Embryonic facial prominence (tissue), 1 donor: ENCODE data around the gene PARP14.
"Not testable (repeated sequence)": the region's sequence is repeated elsewhere in the genome, so short reads cannot be mapped to it uniquely, and the experiment has no call there.

ENCODE experiments used
- DNase-seq: peaks from one replicate; pipeline ENCODE4 v3.0.0-alpha.2; 2016; ENCODE audit errors: extremely low spot score

The PARP14 gene

DNA sequence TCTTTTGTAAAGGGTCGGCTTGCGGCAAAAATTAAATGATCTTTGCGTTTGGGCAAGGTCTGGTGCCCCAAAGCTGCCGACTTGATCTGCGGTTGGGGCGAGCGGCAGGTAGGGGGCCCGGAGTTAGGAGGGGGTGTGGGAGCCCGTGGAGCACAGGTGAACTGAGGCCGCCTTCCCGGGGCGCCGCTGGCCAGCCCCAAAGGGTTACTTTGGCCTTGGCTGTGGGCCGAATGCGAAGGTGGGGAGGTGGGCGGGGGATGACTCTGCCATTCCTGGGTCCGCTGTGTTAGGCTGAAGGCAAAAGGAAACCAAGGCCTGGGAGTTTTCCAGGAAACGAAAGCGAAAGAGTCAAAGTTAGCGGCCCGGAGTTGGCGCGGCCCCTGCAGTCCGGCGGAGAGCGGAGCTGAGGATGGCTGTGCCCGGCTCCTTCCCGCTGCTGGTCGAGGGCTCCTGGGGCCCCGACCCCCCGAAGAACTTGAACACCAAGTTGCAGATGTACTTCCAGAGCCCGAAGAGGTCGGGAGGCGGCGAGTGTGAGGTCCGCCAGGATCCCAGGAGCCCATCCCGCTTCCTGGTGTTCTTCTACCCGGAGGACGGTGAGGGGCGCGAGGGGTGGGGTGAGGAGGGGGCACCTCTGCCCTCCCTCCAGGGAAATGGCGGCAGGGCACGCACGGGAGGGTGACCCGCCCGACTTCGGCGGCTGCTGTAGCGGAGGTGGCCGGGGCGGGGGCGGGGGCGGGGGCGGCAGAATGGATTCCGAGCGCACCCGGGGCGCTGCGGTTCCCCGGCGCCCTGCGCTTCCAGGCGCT is at the start of gene PARP14:
PARP14 (plus strand) TSS at position 365 of the 809 bp plus-strand sequence; CDS start at position 410, 45 bp downstream.
- DNase-seq = peak; percentile 24

DNA sequence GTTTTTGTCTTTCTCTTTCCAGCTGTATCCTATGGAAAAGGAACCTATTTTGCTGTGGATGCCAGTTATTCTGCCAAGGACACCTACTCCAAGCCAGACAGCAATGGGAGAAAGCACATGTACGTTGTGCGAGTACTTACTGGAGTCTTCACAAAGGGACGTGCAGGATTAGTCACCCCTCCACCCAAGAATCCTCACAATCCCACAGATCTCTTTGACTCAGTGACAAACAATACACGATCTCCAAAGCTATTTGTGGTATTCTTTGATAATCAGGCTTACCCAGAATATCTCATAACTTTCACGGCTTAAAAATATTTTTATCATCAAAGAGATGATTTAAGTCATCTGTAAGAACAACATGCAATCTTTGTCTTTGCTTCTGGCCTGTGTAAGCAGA is 44.9 kb upstream of the PARP14 start:
- DNase-seq = no peak

- DNase-seq = no peak
These were observed 43.9 kb upstream of the PARP14 start for GRCh38 chr3:122636697-122637096.

DNA sequence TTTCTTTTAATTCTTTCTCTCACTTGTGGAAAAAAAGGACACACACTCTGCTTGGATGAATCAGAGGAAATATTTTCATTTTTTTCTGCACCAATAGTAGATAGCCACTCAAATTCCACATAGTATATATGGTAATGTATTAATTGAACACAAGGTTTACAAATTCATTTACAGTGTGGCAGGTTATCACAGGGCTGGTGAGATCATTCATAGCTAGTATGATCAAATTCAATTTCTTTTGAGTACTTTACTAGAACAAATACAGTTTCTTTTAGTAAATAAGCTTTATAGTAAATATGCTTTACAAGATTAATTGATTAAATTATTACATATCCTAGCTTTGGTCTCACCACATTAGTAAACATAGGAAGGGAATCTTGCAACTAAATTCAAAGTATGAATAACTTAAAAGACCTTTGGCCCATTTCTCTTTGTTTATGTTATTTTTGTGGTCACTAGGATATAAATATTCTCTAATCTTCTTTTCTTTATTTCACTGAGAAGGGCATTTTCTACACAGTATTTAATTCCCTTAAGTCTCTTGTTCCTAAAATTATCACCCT is 40.1 kb upstream of the PARP14 start:
- DNase-seq = no peak

DNA sequence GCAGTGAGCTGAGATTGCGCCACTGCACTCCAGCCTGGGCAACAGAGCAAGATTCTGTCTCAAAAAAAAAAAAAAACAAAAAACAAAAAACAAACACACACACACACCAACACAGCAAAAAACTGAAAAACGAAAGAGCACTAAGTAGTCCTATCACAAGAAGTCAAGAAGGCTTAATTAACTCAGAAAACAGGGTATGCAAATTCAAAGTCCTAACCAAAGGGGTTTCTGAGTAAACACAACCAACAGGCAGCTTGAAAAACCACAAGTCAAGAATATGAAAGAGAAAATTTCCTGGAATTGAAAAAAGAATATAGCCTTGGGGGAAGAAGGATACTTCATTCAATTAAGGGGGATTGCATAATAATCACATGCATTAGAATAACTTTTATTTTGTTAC is 37.7 kb upstream of the PARP14 start:
- no peak for DNase-seq

DNA sequence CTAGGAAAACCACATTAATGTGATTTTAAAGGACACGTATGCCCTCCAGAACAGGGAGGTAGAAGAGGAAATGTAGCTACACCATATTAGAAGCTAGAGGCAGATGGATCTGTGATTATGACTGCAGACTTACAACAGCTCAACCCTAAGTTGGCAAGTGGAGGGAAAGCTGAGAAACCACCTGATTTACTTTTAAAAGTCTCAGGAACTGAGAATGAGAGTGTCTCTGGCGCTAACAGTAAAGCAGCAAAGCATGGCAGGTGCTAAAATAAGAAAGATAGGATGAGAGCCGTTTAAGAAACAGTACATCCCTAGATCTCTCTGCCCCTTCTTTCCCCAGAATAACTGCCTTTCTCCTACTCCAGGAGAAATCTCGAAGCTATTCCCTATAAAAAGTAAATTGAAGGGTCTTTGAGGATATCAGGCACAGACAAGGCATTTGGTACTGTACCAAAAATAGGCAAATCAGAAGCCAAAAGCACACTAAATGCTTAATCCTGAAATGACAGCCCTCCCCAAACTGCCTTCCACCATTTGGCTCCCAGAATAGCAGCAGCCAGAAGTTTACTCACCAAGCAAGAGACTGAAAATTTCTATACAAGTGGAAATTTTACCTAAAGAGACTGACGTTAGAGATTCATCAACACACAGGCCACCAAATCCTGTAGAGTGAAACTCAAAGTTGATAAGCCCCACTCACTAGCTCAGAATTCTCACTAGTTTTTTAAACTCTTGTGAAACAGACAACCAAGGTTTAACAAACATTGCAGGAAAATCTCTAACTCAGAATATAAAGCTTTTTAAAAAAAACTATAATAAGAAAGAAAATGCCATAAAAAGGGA is 34.3 kb upstream of the PARP14 start:
- no peak for DNase-seq

GRCh38 chr3:122651233-122651907 is 29.3 kb upstream of the PARP14 start:
- not testable (repeated sequence) for DNase-seq

GRCh38 chr3:122651962-122652361 is 28.7 kb upstream of the PARP14 start:
- not testable (repeated sequence) for DNase-seq

GRCh38 chr3:122658336-122658735 is 22.3 kb upstream of the PARP14 start:
- not testable (repeated sequence) for DNase-seq

DNA sequence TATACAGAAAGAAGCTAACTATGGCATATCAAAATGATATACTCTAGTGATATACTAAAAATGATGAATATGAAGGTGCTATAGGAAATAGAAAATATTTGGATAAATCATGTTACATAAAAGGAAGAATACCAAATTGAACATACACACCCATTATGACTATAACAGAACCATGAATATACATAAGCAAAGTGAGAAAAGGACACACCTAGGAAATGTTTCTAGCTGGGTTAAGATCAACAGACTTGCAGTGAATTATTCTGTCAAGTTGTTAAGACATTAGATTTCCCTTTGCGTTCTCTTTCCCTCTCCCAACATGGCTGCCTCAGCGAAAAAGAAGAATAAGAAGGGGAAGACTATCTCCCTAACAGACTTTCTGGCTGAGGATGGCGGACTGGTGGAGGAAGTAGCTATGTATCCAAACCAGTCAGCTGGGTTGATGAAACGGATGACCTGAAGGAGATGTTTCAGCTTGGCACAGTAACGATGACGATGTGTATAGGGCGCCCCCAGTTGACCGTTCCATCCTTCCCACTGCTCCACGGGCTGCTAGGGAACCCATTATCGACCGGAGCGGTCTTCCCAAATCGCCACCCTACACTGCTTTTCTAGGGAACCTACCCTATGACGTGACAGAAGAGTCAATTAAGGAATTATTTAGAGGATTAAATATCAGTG is 20.2 kb upstream of the PARP14 start:
- no peak for DNase-seq

- DNase-seq = no peak
These were observed 19.0 kb upstream of the PARP14 start for GRCh38 chr3:122661633-122662032.

DNA sequence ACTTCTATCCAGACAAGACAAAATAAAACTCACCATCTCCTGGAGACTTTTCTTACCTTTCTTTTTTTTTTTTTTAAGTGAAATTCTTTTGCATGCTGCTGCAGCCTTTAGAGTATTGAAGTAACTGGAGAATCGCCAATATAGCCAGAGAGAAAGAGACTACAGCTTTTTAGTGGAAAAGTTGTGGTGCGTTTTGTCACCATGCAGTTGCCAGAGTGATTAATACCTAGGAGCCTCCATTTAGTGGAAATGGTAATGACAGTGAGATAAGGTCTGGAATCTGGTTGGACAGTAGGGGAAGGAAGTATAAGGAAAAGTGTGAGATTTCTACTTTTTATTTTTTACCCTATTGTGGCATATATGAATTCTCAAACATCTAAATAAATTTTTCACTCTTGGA is 18.1 kb upstream of the PARP14 start:
- DNase-seq = no peak

DNA sequence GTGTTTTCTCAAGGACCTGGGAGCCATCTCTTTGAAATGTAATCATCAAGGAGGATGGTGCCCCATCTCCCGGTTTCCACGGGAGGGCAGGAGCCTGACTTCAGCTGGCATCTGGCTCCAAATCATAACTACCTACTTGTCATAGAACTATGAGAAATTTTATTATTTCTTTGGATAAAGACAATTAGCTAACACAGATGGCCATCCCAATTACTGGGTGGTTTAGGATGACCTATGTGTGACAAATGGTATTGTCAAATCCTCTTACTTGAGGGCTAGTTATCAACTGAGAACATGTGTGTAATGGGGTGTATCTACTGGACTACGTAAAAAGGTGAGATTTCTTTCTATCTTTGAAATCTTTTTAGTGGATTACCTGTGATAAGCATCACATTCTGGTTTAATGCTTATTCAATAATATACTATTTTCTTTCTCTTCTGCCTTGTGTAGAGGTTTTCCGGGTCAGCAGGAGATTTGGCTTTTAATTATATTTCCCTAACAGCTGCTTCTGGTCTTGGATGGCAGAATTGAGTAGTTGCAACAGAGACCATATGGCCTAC is 15.3 kb upstream of the PARP14 start:
- no peak for DNase-seq

GRCh38 chr3:122665881-122666280 is 14.8 kb upstream of the PARP14 start:
- DNase-seq = no peak

- no peak for DNase-seq
These were observed 11.5 kb upstream of the PARP14 start for GRCh38 chr3:122668930-122669730.

GRCh38 chr3:122671553-122671952 is 9.1 kb upstream of the PARP14 start:
- no peak for DNase-seq

- DNase-seq = no peak
These were observed 6.3 kb upstream of the PARP14 start for GRCh38 chr3:122674339-122674738.

GRCh38 chr3:122676759-122677158 is 3.9 kb upstream of the PARP14 start:
- no peak for DNase-seq

- no peak for DNase-seq
These were observed 3.4 kb upstream of the PARP14 start for GRCh38 chr3:122677216-122677615.

- no peak for DNase-seq
These were observed 2.1 kb upstream of the PARP14 start for GRCh38 chr3:122678506-122678905.
